ENCODE measurements around the gene ERGIC1. TPM values are rescaled to one million over a fixed set of nuclear protein-coding genes. Genes with fewer than 3 reads are reported as not detected.

ERGIC1 gene
- total RNA-seq, 1 donor, result 109 TPM

GRCh38 chr5:172994405-172994804 lies 160.4 kb downstream of the ERGIC1 start:
- no peak overlapping the region for H3K4me2 ChIP-seq (ENCODE audit: insufficient read depth, low read length)
- peaks cover 20% of the 10 kb centered on the region for H4K20me1 ChIP-seq (ENCODE audit: insufficient read depth, low read length)
- no peak overlapping the region for H2AFZ ChIP-seq (ENCODE audit: low read length)
- no peaks in the 10 kb centered on the region for H3K4me1 ChIP-seq (ENCODE audit: insufficient read depth, low read length)
- TF ChIP-seq, protein P1, sequence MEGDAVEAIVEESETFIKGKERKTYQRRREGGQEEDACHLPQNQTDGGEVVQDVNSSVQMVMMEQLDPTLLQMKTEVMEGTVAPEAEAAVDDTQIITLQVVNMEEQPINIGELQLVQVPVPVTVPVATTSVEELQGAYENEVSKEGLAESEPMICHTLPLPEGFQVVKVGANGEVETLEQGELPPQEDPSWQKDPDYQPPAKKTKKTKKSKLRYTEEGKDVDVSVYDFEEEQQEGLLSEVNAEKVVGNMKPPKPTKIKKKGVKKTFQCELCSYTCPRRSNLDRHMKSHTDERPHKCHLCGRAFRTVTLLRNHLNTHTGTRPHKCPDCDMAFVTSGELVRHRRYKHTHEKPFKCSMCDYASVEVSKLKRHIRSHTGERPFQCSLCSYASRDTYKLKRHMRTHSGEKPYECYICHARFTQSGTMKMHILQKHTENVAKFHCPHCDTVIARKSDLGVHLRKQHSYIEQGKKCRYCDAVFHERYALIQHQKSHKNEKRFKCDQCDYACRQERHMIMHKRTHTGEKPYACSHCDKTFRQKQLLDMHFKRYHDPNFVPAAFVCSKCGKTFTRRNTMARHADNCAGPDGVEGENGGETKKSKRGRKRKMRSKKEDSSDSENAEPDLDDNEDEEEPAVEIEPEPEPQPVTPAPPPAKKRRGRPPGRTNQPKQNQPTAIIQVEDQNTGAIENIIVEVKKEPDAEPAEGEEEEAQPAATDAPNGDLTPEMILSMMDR (IDR thresholded peaks at IDR 0.05; ENCODE audit: extremely low read depth, low read depth, low read length), result no peak
- DNase-seq (ENCODE audit: insufficient read length, low spot score, missing footprints), result no peak
- no peaks in the 10 kb centered on the region for H3K27me3 ChIP-seq (ENCODE audit: insufficient read depth, low read length)
- H3K36me3 ChIP-seq (ENCODE audit: insufficient read depth, low read length), result peaks cover 34% of the 10 kb centered on the region
- no peak overlapping the region for H3K27ac ChIP-seq (ENCODE audit: low read depth, low read length)
- peaks cover 87% of the 10 kb centered on the region for H3K79me2 ChIP-seq (ENCODE audit: insufficient read depth, low read length)
- no peak overlapping the region for H3K4me3 ChIP-seq (ENCODE audit: insufficient read depth, low read length)
- no peaks in the 10 kb centered on the region for H3K9me3 ChIP-seq (ENCODE audit: low read depth, low read length)

GRCh38 chr5:172999372-172999973 lies 165.4 kb downstream of the ERGIC1 start:
- TF ChIP-seq, protein P1 (IDR thresholded peaks at IDR 0.05; ENCODE audit: extremely low read depth, low read depth, low read length), result no peak
- no peak for DNase-seq (ENCODE audit: insufficient read length, low spot score, missing footprints)
- Histone ChIP-seq H3K9me3 (ENCODE audit: low read depth, low read length) (no peaks in the 10 kb centered on the region), H3K4me2 (ENCODE audit: insufficient read depth, low read length) (no peak overlapping the region), H3K4me1 (ENCODE audit: insufficient read depth, low read length) (no peaks in the 10 kb centered on the region), H3K27me3 (ENCODE audit: insufficient read depth, low read length) (no peaks in the 10 kb centered on the region), H3K4me3 (ENCODE audit: insufficient read depth, low read length) (no peak overlapping the region), H2AFZ (ENCODE audit: low read length) (no peak overlapping the region), H4K20me1 (ENCODE audit: insufficient read depth, low read length) (peaks cover 30% of the 10 kb centered on the region), H3K27ac (ENCODE audit: low read depth, low read length) (no peak overlapping the region), H3K79me2 (ENCODE audit: insufficient read depth, low read length) (peaks cover 92% of the 10 kb centered on the region), H3K36me3 (ENCODE audit: insufficient read depth, low read length) (peaks cover 24% of the 10 kb centered on the region)

DNA sequence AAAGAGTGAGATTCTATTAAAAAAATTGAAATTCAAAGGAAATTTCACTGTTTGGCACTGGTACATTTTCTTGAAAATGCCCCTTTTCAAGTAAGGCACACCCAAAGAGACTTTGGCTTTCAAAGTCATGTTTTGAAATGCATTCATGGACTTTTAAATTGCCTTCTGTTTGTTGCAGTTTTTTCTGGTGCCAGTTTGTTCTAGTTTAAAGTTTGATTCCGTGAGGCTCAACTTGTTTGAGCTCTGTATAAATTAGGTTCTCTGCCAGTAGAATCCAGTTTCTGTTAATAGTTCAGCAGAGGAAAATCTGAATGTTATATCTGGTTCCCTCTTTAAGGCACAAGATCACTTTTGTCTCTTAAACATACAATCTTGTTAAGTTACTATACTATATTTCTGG lies 165.9 kb downstream of the ERGIC1 start:
- Histone ChIP-seq H3K4me2 (ENCODE audit: insufficient read depth, low read length) (no peak overlapping the region), H3K4me1 (ENCODE audit: insufficient read depth, low read length) (no peaks in the 10 kb centered on the region), H3K79me2 (ENCODE audit: insufficient read depth, low read length) (peaks cover 92% of the 10 kb centered on the region), H3K27me3 (ENCODE audit: insufficient read depth, low read length) (no peaks in the 10 kb centered on the region), H2AFZ (ENCODE audit: low read length) (no peak overlapping the region), H3K9me3 (ENCODE audit: low read depth, low read length) (no peaks in the 10 kb centered on the region), H3K27ac (ENCODE audit: low read depth, low read length) (no peak overlapping the region), H3K36me3 (ENCODE audit: insufficient read depth, low read length) (peaks cover 20% of the 10 kb centered on the region), H4K20me1 (ENCODE audit: insufficient read depth, low read length) (peaks cover 35% of the 10 kb centered on the region), H3K4me3 (ENCODE audit: insufficient read depth, low read length) (no peak overlapping the region)
- DNase-seq (ENCODE audit: insufficient read length, low spot score, missing footprints), result no peak
- TF ChIP-seq, protein P1 (IDR thresholded peaks at IDR 0.05; ENCODE audit: extremely low read depth, low read depth, low read length), result no peak

DNA sequence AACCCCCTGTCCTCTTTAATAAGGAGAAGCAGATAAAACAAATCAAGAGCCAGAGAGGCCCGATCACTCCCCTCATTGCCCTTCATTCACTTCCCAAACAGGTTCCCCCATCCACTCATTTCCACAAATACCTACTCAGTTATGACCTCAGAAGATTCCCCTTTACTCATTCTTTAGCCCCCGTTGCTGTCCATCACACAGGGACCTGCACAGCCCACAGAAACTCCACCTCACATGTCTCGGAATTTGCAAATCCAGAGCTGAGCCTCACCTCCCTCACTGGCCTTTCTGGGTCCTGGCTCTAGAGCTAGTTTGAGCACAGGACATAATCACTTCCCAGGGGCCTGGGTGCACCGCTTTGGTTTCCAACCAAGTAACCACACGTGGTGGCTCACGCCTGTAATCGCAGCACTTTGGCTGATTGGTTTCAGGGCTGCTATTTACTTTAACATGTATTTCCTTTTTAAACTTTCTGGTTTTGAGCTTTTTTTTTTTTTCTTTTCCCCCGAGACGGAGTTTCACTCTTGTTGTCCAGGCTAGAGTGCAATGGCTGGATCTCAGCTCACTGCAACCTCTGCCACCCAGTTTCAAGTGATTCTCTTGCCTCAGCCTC lies 167.3 kb downstream of the ERGIC1 start:
- H3K79me2 ChIP-seq (ENCODE audit: insufficient read depth, low read length), result peaks cover 92% of the 10 kb centered on the region
- no peak overlapping the region for H3K4me3 ChIP-seq (ENCODE audit: insufficient read depth, low read length)
- peaks cover 35% of the 10 kb centered on the region for H4K20me1 ChIP-seq (ENCODE audit: insufficient read depth, low read length)
- H3K4me2 ChIP-seq (ENCODE audit: insufficient read depth, low read length), result no peak overlapping the region
- H3K9me3 ChIP-seq (ENCODE audit: low read depth, low read length), result no peaks in the 10 kb centered on the region
- TF ChIP-seq, protein P1 (IDR thresholded peaks at IDR 0.05; ENCODE audit: extremely low read depth, low read depth, low read length), result no peak
- DNase-seq (ENCODE audit: insufficient read length, low spot score, missing footprints), result no peak
- H3K27me3 ChIP-seq (ENCODE audit: insufficient read depth, low read length), result no peaks in the 10 kb centered on the region
- H3K4me1 ChIP-seq (ENCODE audit: insufficient read depth, low read length), result no peaks in the 10 kb centered on the region
- peaks cover 7% of the 10 kb centered on the region for H3K36me3 ChIP-seq (ENCODE audit: insufficient read depth, low read length)
- H3K27ac ChIP-seq (ENCODE audit: low read depth, low read length), result no peak overlapping the region
- H2AFZ ChIP-seq (ENCODE audit: low read length), result no peak overlapping the region

All from osteoblast (primary cell).